ENCODE measurements around the gene HSD11B1L.

Gene HSD11B1L

GRCh38 chr19:5667751-5668271, 13.0 kb upstream of the HSD11B1L start:
- no peak overlapping the region for H3K27ac ChIP-seq
- TF ChIP-seq CTCF (conservative IDR thresholded peaks at IDR 0.05), result no peak

- H3K27ac ChIP-seq, result no peak overlapping the region
- TF ChIP-seq CTCF (conservative IDR thresholded peaks at IDR 0.05), result no peak
Measured at GRCh38 chr19:5669212-5669611, 11.6 kb upstream of the HSD11B1L start.

DNA sequence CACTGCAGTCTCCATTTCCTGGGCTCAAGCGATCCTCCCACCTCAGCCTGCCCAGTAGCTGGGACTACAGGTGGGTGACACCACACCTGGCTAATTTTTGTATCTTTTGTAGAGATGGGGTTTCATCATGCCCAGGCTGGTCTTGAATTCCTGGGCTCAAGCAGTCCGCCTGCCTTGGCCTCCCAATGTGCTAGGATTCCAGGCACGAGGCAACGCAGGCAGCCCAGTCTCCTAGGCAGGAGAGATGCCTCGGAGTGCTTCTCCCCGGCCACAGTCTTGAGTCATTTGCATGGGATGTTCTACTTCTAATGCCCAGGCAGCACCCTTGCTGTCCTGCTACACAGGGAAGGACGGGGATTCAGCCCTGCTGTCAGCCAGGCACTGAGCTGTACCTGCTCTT, 9.2 kb upstream of the HSD11B1L start:
- no peak overlapping the region for H3K27ac ChIP-seq
- TF ChIP-seq CTCF (conservative IDR thresholded peaks at IDR 0.05), result no peak

GRCh38 chr19:5672708-5673459, 7.9 kb upstream of the HSD11B1L start:
- no peak for TF ChIP-seq CTCF (conservative IDR thresholded peaks at IDR 0.05)
- no peak overlapping the region for H3K27ac ChIP-seq

- no peak overlapping the region for H3K27ac ChIP-seq
- TF ChIP-seq CTCF (conservative IDR thresholded peaks at IDR 0.05), result no peak
Measured at GRCh38 chr19:5673752-5674151, 7.1 kb upstream of the HSD11B1L start.

DNA sequence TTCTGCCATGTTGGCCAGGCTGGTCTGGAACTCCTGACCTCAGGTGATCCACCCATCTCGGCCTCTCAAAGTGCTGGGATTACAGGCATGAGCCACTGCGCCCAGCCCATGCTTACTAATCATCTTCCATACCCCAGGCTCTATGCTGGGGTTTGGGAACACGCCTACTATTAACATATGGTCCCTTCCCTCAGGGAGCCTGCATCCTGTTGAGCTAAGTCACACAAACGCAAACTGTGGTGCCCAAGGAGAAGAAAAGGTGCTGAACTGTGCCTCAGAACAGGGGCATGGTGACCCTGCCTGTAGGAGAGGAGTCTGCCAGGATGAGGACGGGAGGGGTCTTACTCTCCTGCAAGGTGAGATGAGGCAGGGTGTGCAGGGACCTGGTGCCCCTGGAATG, 6.1 kb upstream of the HSD11B1L start:
- no peak overlapping the region for H3K27ac ChIP-seq
- no peak for TF ChIP-seq CTCF (conservative IDR thresholded peaks at IDR 0.05)

DNA sequence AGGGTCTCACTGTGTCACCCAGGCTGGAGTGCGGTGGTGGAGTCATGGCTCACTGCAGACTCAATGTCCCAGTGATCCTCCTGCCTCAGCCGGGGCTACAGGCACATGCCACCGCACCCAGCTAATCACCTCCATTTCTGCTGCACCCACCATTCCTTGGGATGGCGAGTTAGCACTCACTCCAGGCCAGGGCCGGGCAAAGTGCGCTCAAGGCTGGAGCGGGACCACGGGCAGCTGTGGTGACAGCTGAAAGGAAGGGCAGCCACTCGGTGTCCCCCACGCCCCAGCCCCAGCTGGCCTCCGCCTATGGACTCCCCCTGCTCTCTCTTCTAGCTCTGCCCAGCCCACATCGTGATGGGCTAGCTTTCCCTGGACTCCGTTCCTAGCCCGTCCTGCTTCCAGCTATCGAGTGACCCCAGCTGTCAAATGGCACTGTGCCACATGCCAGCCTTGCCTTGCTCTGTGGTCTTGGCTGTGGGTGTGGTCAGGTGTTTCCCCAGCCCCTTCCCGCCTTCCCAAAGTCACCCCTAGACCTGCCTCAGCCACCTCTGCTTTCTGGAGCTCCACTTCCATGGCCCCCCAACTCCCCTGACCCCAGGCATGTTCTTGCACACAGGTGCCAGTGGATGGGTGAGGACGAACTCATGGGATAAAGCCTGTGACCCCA, 4.6 kb upstream of the HSD11B1L start:
- no peak overlapping the region for H3K27ac ChIP-seq
- TF ChIP-seq CTCF (conservative IDR thresholded peaks at IDR 0.05), result no peak

Data from VCaP (cell line).